K562 (cell line): ENCODE data around the gene CELA3A. TPM values are rescaled to one million over a fixed set of nuclear protein-coding genes. Genes with fewer than 3 reads are reported as not detected.

Experiments used
- ARID1B ChIP-seq: fragments of 450-650 bp; IDR thresholded peaks from 2 replicates; pipeline ENCODE4 v1.6.1; 2016; ENCODE audit warnings: antibody characterized with exemption, mild to moderate bottlenecking, inconsistent platforms
- CC2D1A ChIP-seq: fragments of 450-650 bp; IDR thresholded peaks from 2 replicates; pipeline ENCODE4 v1.6.1; 2017; ENCODE audit warnings: mild to moderate bottlenecking
- CEBPB ChIP-seq: fragments of 450-650 bp; IDR thresholded peaks from 2 replicates; pipeline ENCODE4 v1.6.1; 2016; ENCODE audit warnings: missing genetic modification characterization, missing compliant biosample characterization
- DPF2 ChIP-seq: fragments of 450-650 bp; IDR thresholded peaks from 2 replicates; pipeline ENCODE4 v1.6.1; 2016
- ESRRA ChIP-seq: fragments of 450-650 bp; IDR thresholded peaks from 2 replicates; pipeline ENCODE4 v1.6.1; 2014; ENCODE audit warnings: low read depth, mild to moderate bottlenecking, moderate library complexity, borderline replicate concordance
- FOSL1 ChIP-seq: fragments of 200-800 bp; sonication (Bioruptor generic); conservative IDR thresholded peaks from 2 replicates; pipeline ENCODE4 v1.6.1; 2016; ENCODE audit warnings: missing genetic modification characterization, missing compliant biosample characterization
- FOXA1 ChIP-seq: fragments of 450-650 bp; IDR thresholded peaks from 2 replicates; pipeline ENCODE4 v1.6.1; 2016; ENCODE audit warnings: mild to moderate bottlenecking, borderline replicate concordance
- HDAC2 ChIP-seq: fragments of 450-650 bp; IDR thresholded peaks from 2 replicates; pipeline ENCODE4 v1.6.1; 2016; ENCODE audit warnings: mild to moderate bottlenecking
- HNRNPH1 ChIP-seq: fragments of 200-400 bp; formaldehyde crosslinking; optimal IDR thresholded peaks from 2 replicates; pipeline ENCODE3; 2017; ENCODE audit warnings: low read depth, mild to moderate bottlenecking, low read length, moderate library complexity
- IRF9 ChIP-seq: fragments of 450-650 bp; IDR thresholded peaks from 2 replicates; pipeline ENCODE4 v1.6.1; 2016; ENCODE audit warnings: missing biosample characterization, missing genetic modification characterization
- JUND ChIP-seq, 2 experiments: IDR thresholded peaks; 2 replicates in 1 of 2; 3 replicates in 1 of 2; pipeline ENCODE4 v1.6.1; 2011; ENCODE audit warnings: borderline replicate concordance in 2 of 2, low read depth in 2 of 2, low read length in 2 of 2, improper control_type of control experiment in 1 of 2, missing biosample characterization in 1 of 2, missing genetic modification characterization in 1 of 2, missing genetic modification reagents in 1 of 2
- MAFF ChIP-seq: IDR thresholded peaks from 2 replicates; pipeline ENCODE4 v1.6.1; 2012; ENCODE audit warnings: low read length, improper control_type of control experiment
- MNT ChIP-seq, 2 experiments: fragments of 450-650 bp; conservative IDR thresholded peaks; 2 replicates each; pipeline ENCODE4 v1.6.1; 2017; ENCODE audit warnings: mild to moderate bottlenecking in 2 of 2, moderate library complexity in 2 of 2
- NBN ChIP-seq: fragments of 450-650 bp; IDR thresholded peaks from 2 replicates; pipeline ENCODE4 v1.6.1; 2016; ENCODE audit warnings: low read depth, mild to moderate bottlenecking
- SFPQ ChIP-seq: fragments of 200-400 bp; formaldehyde crosslinking; IDR thresholded peaks from 2 replicates; pipeline ENCODE4 v1.6.1; 2017; ENCODE audit warnings: mild to moderate bottlenecking, low read depth, low read length, moderate library complexity
- ZEB2 ChIP-seq: fragments of 450-650 bp; IDR thresholded peaks from 2 replicates; pipeline ENCODE4 v1.6.1; 2016
- ZNF197 ChIP-seq: fragments of 200-800 bp; sonication (Bioruptor generic); IDR thresholded peaks from 2 replicates; pipeline ENCODE4 v1.6.1; 2016; ENCODE audit warnings: low read depth, missing genetic modification characterization, missing compliant biosample characterization
- ZNF584 ChIP-seq: fragments of 200-800 bp; sonication (Bioruptor generic); IDR thresholded peaks from 2 replicates; pipeline ENCODE4 v1.6.1; 2016; ENCODE audit warnings: low read depth, mild to moderate bottlenecking, missing genetic modification characterization, missing compliant biosample characterization
- polyA plus RNA-seq, 8 experiments: library from polyadenylated mRNA; depleted of rRNA in 4 of 8; stranded (reverse) in 5 of 8; unstranded in 3 of 8; fragments of >200 nt; fragmentation: Nextera tagmentation in 2 of 8; fragmentation: Illumina TruSeq in 1 of 8; extraction: Ambion mirVana in 2 of 8; extraction: Trizol in 1 of 8; gene quantifications; 2 replicates each; pipeline versions ENCODE4 v1.2.1 to v1.2.3, GENCODE V29; 2011 to 2014; ENCODE audit warnings: inconsistent platforms in 1 of 8, missing spikeins in 1 of 8
- total RNA-seq, 7 experiments: library from RNA; depleted of rRNA in 6 of 7; stranded (reverse); fragments of >200 nt in 6 of 7; fragmentation: Illumina TruSeq in 2 of 7; extraction: Trizol in 2 of 7; gene quantifications; 2 replicates each; pipeline versions ENCODE4 v1.2.1 to v1.2.3, GENCODE V29; 2011 to 2021; ENCODE audit warnings: low replicate concordance in 1 of 7
- TF ChIP-seq, protein P1 (sequence below): fragments of 450-650 bp; formaldehyde crosslinking; IDR thresholded peaks from 2 replicates; pipeline ENCODE4 v1.4.0; 2020; ENCODE audit warnings: mild to moderate bottlenecking
- TF ChIP-seq, protein P2 (sequence below): sonication (generic); formaldehyde crosslinking; IDR thresholded peaks from 2 replicates; pipeline ENCODE4 v1.8.1; 2022; ENCODE audit warnings: missing genetic modification reagents

Gene CELA3A
- total and polyA plus RNA-seq, 9 of the 15 experiments (the other 6 are each of a cell fraction or from before 2014, with no cell fraction given): 5.4 TPM; not detected in 8

- TF ChIP-seq, protein P1, sequence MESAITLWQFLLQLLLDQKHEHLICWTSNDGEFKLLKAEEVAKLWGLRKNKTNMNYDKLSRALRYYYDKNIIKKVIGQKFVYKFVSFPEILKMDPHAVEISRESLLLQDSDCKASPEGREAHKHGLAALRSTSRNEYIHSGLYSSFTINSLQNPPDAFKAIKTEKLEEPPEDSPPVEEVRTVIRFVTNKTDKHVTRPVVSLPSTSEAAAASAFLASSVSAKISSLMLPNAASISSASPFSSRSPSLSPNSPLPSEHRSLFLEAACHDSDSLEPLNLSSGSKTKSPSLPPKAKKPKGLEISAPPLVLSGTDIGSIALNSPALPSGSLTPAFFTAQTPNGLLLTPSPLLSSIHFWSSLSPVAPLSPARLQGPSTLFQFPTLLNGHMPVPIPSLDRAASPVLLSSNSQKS: no peak
- TF ChIP-seq JUND (IDR thresholded peaks at IDR 0.05; ENCODE audit: borderline replicate concordance, low read depth, low read length): peak; percentile 92
- peak; percentile 88; the same call in 2 of the 3 replicates for TF ChIP-seq JUND (tag; IDR thresholded peaks at IDR 0.05; ENCODE audit: borderline replicate concordance, low read depth, low read length)
- TF ChIP-seq CEBPB (tag): peak; percentile 91
- TF ChIP-seq MNT (conservative IDR thresholded peaks at IDR 0.05): peak in 1 of 2 experiments; percentile 52; a peak in 1 of 4 replicates
- no peak for TF ChIP-seq IRF9 (tag)
- peak; percentile 93; the same call in 1 of the 2 replicates for TF ChIP-seq ESRRA
- peak; percentile 57; the same call in 1 of the 2 replicates for TF ChIP-seq NBN
- TF ChIP-seq HDAC2: peak; percentile 54; the same call in 1 of the 2 replicates
- TF ChIP-seq ZNF584 (CRISPR knock-in tag): peak; percentile 90
- no peak for TF ChIP-seq SFPQ
- no peak for TF ChIP-seq HNRNPH1
- peak; percentile 68; the same call in 1 of the 2 replicates for TF ChIP-seq CC2D1A
- TF ChIP-seq FOXA1: no peak
- TF ChIP-seq ZNF197 (CRISPR knock-in tag): 0 out of 2 replicates have a peak, but pooled peaks have one; percentile 66
- TF ChIP-seq, protein P2, sequence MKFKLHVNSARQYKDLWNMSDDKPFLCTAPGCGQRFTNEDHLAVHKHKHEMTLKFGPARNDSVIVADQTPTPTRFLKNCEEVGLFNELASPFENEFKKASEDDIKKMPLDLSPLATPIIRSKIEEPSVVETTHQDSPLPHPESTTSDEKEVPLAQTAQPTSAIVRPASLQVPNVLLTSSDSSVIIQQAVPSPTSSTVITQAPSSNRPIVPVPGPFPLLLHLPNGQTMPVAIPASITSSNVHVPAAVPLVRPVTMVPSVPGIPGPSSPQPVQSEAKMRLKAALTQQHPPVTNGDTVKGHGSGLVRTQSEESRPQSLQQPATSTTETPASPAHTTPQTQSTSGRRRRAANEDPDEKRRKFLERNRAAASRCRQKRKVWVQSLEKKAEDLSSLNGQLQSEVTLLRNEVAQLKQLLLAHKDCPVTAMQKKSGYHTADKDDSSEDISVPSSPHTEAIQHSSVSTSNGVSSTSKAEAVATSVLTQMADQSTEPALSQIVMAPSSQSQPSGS (CRISPR knock-in tag): no peak
- peak; percentile 88 for TF ChIP-seq ARID1B
- TF ChIP-seq DPF2: peak; percentile 89
- TF ChIP-seq MAFF: peak; percentile 17; the same call in 1 of the 2 replicates
- peak; percentile 97 for TF ChIP-seq FOSL1 (tag)
- TF ChIP-seq ZEB2: peak; percentile 75
These were observed 17.4 kb downstream of the CELA3A start (continued) for GRCh38 chr1:22018583-22019559.
